HG03175 (cell line): ENCODE measurements around the gene TNFRSF8.

Experiments used
- ATAC-seq: cut with Tn5 transposase; IDR thresholded peaks from one replicate; pipeline ENCODE4 v1.9.1; 2021; ENCODE audit warnings: mild to moderate bottlenecking, moderate library complexity; ENCODE audit not compliant: unreplicated experiment

TNFRSF8 gene

GRCh38 chr1:12171206-12172041, 108.3 kb downstream of the TNFRSF8 start:
- no peak for ATAC-seq

DNA sequence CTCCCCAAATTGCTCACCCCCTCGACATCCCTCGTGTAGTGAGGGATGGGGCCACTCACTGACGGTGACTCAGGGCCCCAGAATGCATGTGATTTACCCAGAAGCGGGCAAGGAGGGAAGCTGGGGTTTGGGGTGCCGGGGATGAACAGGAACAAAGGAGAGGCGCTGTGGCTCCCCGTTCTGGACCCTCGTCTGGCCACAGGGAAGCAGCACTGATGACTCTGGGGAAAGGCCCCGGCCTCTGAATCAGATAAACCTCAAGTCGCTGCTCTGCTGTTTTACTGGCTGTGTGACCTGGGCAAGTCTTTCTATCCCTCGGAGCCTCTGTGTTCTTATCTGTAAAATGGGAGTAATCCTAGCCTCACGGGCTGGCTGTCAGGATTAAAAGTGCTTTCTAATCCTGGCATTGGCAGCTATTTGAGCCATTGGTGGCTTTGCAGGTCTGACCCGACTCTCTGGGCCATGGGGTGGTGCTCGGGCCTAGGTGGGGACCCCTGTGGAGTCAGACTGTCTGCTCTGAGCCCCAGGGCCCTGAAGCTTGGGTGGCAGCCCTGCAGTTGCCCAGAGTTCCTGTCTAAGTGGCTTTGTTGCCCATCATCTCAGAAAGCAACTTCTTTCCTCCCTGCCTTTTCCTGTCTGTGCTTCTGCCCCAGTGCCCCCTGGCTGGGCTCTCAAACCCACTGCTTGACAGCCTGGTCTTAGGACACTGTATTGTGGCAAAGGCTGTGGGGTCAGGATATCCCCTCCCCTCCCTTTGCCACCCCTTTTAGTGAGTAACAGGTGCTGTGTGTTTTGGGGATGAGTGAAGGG, 109.1 kb downstream of the TNFRSF8 start:
- ATAC-seq: no peak

DNA sequence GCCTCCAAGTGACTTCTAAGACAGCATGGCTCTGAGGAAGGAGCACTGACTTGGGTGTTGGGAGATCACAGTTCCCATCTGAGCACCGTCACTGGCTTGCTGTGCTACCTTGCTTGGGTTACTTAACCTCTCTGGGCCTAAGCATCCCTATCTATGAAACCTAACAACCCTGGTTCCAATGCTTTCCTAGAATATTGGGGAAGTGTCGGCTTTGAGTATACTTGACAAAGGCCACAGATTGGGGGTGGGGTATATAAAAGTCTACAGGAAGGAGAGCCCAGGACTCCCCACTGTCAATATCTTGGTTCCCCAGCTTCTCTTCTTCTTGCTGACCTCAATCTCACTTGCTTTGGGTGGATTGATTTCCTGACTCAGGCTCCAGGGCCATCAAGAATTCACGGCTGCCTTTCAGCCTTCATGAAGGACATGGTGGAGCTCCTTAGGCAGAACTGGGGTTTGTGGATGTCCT, 110.0 kb downstream of the TNFRSF8 start:
- ATAC-seq: no peak

- ATAC-seq: peak; percentile 54
These were observed 110.6 kb downstream of the TNFRSF8 start for GRCh38 chr1:12173631-12174121.

GRCh38 chr1:12174924-12175810, 112.1 kb downstream of the TNFRSF8 start:
- ATAC-seq: no peak

GRCh38 chr1:12176298-12177118, 113.4 kb downstream of the TNFRSF8 start:
- ATAC-seq: no peak

- no peak for ATAC-seq
These were observed 114.3 kb downstream of the TNFRSF8 start for GRCh38 chr1:12177156-12177998.

GRCh38 chr1:12177999-12178441, 114.9 kb downstream of the TNFRSF8 start:
- no peak for ATAC-seq

DNA sequence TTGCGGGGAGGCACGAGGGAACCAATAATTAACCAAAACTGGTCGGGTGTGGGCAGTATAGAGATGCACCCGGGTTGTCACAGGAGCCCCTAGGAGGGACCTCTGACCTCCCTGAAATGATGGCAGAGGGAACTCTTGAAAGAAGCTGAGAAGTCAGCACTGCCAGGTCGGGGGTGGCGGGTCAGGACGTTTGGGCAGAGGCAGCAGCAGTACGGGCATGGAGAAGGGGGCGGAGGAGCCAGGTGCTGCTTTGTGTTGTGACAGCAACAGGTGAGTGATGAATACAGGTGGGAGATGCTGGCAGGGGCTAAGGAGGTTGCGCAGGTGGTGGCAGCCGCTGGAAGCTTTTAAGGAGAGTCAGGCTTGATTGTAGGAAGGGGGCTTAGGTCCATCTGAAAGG, 115.4 kb downstream of the TNFRSF8 start:
- ATAC-seq: no peak

- ATAC-seq: no peak
These were observed 116.0 kb downstream of the TNFRSF8 start for GRCh38 chr1:12179111-12179519.

GRCh38 chr1:12179676-12180075, 116.6 kb downstream of the TNFRSF8 start:
- ATAC-seq: no peak

DNA sequence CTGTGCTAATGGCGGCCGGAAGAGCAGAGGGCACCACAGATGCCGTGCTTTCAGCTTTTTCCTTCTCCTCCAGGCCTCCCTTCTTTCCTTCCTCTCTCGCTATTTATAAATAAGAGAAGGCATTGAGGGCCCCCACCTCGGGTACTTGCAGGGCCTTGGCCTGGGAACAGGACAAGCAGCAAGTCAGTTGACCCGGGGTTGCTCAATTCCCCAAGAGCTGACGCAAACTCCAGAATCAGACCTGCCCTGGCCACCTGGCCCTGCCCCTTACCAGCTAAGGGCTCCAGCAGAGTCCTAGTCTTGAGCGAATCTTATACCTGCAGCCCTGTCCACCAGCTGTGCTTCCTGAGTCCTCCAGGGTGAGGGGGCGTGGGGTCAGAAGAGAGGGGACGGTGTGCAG, 117.2 kb downstream of the TNFRSF8 start:
- ATAC-seq: no peak

- no peak for ATAC-seq
These were observed 117.8 kb downstream of the TNFRSF8 start for GRCh38 chr1:12180903-12181302.

DNA sequence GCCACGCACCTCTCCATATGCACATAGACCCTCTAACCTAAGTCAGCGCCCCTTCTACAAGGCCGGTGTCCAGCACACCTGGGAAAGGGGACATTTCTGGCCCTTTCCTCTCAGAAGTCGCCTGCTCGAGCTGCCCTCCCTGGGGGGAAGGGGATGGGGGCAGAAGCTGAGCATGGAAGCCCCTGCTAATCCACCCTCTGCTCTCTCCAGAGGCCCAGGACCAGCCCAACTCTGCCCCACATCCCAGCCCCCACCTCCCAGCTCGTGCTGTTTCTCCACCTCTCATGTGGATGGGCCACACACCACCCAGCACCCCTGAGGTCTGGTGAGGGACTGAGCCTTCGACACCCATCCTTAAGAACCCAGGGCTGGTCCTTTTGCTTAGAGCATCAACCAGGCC, 118.5 kb downstream of the TNFRSF8 start:
- no peak for ATAC-seq

DNA sequence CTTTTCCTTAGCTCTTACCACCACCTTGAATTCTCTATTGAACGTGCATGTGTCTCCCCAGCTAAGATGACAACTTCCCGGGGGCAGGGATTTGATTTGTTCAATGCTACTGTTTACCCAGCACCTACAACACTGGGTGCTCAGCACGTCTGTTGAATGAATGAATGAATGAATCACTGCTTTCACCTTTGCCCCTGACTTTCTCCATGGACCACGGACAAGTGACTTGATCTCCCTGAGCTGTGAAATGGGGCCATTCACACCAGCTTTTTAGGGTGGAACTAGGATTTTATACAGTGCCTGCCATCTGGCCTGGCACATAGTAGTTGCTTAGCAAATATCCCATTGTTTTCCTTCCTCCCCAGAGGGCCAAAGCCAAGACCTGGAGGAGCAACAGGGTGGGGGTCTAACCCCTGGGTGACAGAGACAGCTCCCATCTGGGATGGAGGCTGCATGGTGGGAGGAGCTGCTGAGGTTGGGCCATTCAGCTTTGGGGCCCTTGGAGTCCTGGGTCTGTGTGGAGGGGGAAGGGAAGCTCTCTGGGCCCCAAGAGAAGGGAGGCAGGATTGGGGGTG, 119.4 kb downstream of the TNFRSF8 start:
- no peak for ATAC-seq

DNA sequence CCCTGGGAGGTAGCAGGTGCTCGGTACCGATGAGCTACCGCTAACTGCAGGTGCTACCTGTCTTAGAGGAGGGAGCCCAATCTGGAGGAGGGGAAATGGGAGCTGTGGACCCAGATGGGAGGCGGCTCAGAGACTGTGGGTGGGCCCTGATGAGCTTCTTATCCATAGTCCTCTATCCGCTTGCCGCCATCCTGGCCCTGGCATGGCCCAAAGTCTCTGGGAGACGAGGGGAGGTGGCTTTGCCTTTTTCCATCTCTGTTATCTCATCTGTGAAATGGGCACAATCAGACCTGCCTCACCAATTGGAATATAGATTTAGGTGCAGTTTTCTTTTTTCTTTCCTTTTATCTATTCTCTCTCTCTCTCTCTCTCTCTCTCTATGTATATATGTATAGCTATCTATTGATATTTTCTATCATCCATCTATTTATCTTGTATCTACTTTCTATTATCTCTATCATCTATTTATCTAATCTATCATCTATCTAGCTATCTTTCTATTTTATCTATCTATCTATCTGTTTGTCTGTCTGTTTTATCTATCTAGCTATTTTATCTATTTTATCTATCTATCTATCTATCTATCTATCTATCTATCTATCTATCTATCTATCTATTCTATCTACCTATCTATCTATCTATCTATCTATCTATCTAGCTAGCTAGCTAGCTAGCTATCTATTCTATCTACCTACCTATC, 120.1 kb downstream of the TNFRSF8 start:
- no peak for ATAC-seq

DNA sequence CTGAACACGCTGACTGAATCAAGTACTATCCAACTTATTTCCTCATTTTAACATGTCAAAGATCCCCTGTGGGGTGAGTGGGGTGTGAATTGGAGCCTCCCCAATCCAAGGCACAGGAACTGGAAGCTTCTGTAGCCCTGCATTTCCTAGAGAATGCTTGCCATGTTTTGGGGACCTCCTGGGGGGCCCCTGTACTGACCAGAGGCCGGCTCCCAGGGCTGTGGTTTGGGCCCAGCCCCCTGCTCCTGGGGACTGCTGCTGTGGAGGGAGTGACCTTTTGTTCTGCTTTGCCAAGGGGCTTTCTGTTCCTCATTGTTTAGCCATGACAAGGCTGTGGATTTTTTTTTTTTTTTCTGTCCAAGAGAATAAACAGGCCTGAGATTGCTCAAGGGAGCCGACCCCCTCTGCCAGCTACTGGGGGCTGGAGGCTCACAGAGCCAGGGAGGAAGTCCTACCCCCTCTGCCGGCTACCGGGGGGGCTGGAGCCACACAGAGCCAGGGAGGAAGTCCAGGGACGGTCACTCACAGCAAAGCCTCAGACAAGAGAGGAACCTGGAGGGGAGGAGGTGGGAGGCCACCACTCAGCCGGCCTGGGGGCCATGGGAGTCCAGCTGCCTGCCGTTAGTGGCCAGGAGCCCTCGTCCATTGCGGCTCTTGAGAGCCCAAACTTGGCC, 121.0 kb downstream of the TNFRSF8 start:
- no peak for ATAC-seq
